GM23248 (cell line): ENCODE results near the gene DLG2.

Source experiments
- EZH2 ChIP-seq: fragments of 200-600 bp; sonication (generic); IDR thresholded peaks from 2 replicates; pipeline ENCODE4 v1.6.1; 2018; ENCODE audit warnings: antibody characterized with exemption, mild to moderate bottlenecking; ENCODE audit not compliant: insufficient read depth, poor library complexity, severe bottlenecking
- EZH2phosphoT487 ChIP-seq: fragments of 200-600 bp; sonication (generic); IDR thresholded peaks from 2 replicates; pipeline ENCODE4 v1.6.1; 2018; ENCODE audit warnings: antibody characterized with exemption, moderate library complexity, mild to moderate bottlenecking, low read depth; ENCODE audit not compliant: insufficient read depth

DNA sequence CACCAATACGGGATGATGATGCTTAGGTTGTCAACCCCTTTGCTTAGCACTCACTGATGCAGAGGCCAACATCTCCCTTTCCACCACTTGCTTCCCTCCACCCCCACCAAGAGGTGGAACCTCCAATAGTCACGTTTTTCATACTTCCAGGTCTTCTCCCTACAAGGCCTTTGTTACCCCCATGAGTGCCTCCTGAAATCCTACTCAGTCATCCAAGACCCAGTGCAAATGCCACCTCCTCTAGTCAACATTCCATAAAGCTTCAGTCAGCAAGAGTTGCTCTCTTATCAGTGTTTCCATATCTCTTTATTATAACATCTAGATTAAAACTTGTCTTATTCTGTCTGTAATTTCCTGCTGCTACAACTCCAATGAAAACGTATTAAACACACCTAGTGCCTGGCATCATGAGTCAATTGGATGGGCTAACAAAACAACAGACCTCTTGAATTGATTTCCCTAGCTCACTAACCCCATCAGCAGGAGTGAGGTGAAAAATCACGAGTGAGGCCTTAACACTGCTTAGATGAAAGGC, 1970.3 kb downstream of the DLG2 start:
- TF ChIP-seq EZH2: no peak
- no peak for TF ChIP-seq EZH2phosphoT487
